MM.1S (cell line): ENCODE measurements around the gene EFCAB6.

Experiments
- CTCF ChIP-seq: fragments of 300-600 bp; sonication (generic); IDR thresholded peaks from 2 replicates; pipeline ENCODE4 v1.5.1; 2016; ENCODE audit warnings: antibody characterized with exemption, low read length, mixed read lengths
- EZH2 ChIP-seq: fragments of 300-600 bp; sonication (generic); optimal IDR thresholded peaks from 2 replicates; pipeline ENCODE3; 2017; ENCODE audit warnings: low read depth, mild to moderate bottlenecking, antibody characterized with exemption, low read length, mixed read lengths
- EZH2phosphoT487 ChIP-seq: fragments of 300-600 bp; sonication (generic); IDR thresholded peaks from 2 replicates; pipeline ENCODE4 v1.6.1; 2018; ENCODE audit warnings: antibody characterized with exemption, low read length

DNA sequence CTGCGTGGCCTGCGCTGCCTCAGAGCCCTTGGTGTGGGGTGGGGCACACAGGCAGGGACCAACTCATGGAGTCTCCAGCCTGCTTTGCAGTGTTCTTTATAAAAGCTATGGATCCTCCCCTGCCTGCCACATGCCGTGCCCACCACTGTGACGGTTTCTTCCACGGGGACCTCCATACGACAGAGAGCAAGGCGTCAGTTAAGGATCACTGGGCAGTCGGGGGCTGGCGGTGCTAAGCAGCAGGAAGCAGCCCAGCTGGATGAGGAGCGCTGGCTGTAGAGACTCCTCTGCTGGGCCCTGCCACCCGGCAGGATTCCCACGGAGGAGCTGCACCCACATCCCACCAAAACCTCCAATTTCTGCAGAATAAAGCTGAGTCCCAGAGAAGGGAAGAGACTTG lies 23.1 kb upstream of the EFCAB6 start:
- TF ChIP-seq CTCF (no peak), EZH2 (no peak), EZH2phosphoT487 (no peak)
